Ovary (tissue), 3 donors: ENCODE results near the gene SLC13A2.

Source experiments
- CTCF ChIP-seq, 3 donors: fragments of 450-650 bp in 2 of 3; fragments of 200-600 bp in 1 of 3; IDR thresholded peaks; one replicate each; pipeline versions ENCODE4 v1.5.1 to v1.8.0; 2016 to 2022; ENCODE audit warnings: antibody characterized with exemption in 3 of 3, mild to moderate bottlenecking in 1 of 3
- POLR2A ChIP-seq: fragments of 450-650 bp; IDR thresholded peaks from one replicate; pipeline ENCODE4 v1.6.1; 2017; ENCODE audit warnings: antibody characterized with exemption, mild to moderate bottlenecking, moderate library complexity
- donor health status: DM: no; HTN: no; CAD: no.

DNA sequence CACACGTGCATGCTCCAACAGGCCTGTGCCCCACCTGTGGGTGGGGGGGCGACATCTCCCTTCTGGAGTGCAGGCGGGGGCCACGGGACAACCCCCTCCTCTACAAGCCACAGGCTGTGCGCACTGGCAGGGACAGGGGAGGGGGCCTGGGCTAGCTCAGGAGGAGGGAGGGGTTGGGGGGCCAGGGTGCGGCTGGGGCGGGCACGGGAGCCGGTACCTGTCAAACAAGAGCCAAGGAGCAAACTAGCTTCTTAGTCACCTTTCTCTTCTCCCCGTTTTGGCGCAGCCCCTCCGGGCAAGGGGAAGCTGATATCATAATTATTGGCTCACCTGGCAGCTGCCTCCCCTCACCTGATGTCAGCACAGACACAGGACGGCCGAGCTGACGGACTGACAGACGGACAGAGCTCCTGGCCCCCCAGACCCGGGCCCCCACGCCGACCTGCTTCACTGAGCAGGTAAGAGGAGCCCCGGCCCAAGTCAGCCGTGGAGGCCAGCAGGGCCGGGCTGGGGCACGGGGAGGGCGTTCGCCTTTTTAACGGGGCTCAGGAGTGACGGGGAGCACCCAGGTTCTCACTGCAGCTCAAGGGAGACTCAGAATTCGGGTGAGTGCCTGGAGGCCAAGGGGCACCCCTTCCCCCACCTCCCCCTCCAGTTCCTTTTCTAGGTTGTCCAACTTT lies 32.7 kb downstream of the SLC13A2 start, which contains the start of gene FOXN1:
- TF ChIP-seq CTCF (IDR thresholded peaks at IDR 0.05) (no peak), POLR2A (no peak)
